ENCODE results near the gene NEURL1B. TPM values are rescaled to one million over a fixed set of nuclear protein-coding genes. Genes with fewer than 3 reads are reported as not detected.

Gene NEURL1B
- total RNA-seq, 2 donors from 2014 or later, result 4.9 to 6.3 TPM

DNA sequence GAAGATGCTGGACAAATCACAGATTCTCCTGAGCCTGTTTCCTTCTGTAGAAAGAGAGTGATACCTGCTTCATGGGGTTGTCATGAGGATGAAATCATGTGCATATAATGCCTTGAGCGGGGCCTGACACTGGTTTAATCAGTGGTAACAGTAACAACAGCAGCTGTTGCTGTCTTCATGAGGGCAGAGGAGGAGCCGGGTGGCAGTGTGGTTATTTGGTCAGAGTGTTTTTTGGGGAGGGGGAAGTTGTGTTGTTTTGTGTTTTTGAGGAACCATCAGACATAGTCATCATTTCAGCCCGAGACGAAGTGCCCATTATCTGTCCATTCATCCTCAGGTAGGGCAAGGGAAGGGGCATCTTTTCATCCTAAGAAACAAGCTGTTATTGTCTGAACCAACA lies 44.0 kb downstream of the NEURL1B start:
- WGBS, 2 experiments (ENCODE audit: insufficient coverage in 1 of 2, insufficient read length in 1 of 2), result 88 to 94% methylated on average over 3 to 4 of the region's 4 CpGs
- no peak overlapping the region for H3K9ac ChIP-seq (ENCODE audit: extremely low read depth, low read length, poor library complexity, severe bottlenecking)

GRCh38 chr5:172686111-172686510 lies 45.0 kb downstream of the NEURL1B start:
- Histone ChIP-seq H3K27me3 (ENCODE audit: control insufficient read depth, insufficient read depth, low read length, poor library complexity, severe bottlenecking) (peaks cover 38% of the 10 kb centered on the region), H3K4me1 (ENCODE audit: control insufficient read depth, insufficient read depth, low read length) (no peaks in the 10 kb centered on the region), H3K4me3 (ENCODE audit: low read length) (no peak overlapping the region), H3K9ac (ENCODE audit: extremely low read depth, low read length, poor library complexity, severe bottlenecking) (no peak overlapping the region), H3K36me3 (ENCODE audit: control insufficient read depth, insufficient read depth, low read length) (no peaks in the 10 kb centered on the region), H3K9me3 (ENCODE audit: control insufficient read depth, low read length) (no peaks in the 10 kb centered on the region), H3K27ac (ENCODE audit: low read depth, low read length) (no peak overlapping the region)
- H3K27ac Mint-ChIP-seq, result no peak overlapping the region
- H3K36me3 Mint-ChIP-seq (ENCODE audit: low read depth), result no peaks in the 10 kb centered on the region
- peaks cover 6% of the 10 kb centered on the region for H3K9me3 Mint-ChIP-seq
- peaks cover 6% of the 10 kb centered on the region for H3K4me1 Mint-ChIP-seq
- no peak for TF ChIP-seq CTCF (conservative IDR thresholded peaks at IDR 0.05)
- no peak overlapping the region for H3K4me3 Mint-ChIP-seq
- WGBS, 2 experiments (ENCODE audit: insufficient coverage in 1 of 2, insufficient read length in 1 of 2), result 95% methylated on average over 10 of the region's 10 CpGs; no CpG with 5 or more reads in 1 of the 2 experiments
- H3K27me3 Mint-ChIP-seq (ENCODE audit: insufficient read depth), result peaks cover 44% of the 10 kb centered on the region
- DNase-seq, result no peak

More for the DNA sequence above, 44.0 kb downstream of the NEURL1B start:
- Histone ChIP-seq H3K27ac (ENCODE audit: low read depth, low read length) (no peak overlapping the region), H3K27me3 (ENCODE audit: control insufficient read depth, insufficient read depth, low read length, poor library complexity, severe bottlenecking) (peaks cover 38% of the 10 kb centered on the region), H3K4me3 (ENCODE audit: low read length) (no peak overlapping the region), H3K9me3 (ENCODE audit: control insufficient read depth, low read length) (no peaks in the 10 kb centered on the region), H3K4me1 (ENCODE audit: control insufficient read depth, insufficient read depth, low read length) (no peaks in the 10 kb centered on the region), H3K36me3 (ENCODE audit: control insufficient read depth, insufficient read depth, low read length) (no peaks in the 10 kb centered on the region)
- no peak for TF ChIP-seq CTCF (conservative IDR thresholded peaks at IDR 0.05)
- H3K4me1 Mint-ChIP-seq, result peaks cover 6% of the 10 kb centered on the region
- H3K9me3 Mint-ChIP-seq, result peaks cover 6% of the 10 kb centered on the region
- H3K27ac Mint-ChIP-seq, result no peak overlapping the region
- H3K27me3 Mint-ChIP-seq (ENCODE audit: insufficient read depth), result peaks cover 44% of the 10 kb centered on the region
- no peaks in the 10 kb centered on the region for H3K36me3 Mint-ChIP-seq (ENCODE audit: low read depth)
- no peak overlapping the region for H3K4me3 Mint-ChIP-seq
- no peak for DNase-seq

DNA sequence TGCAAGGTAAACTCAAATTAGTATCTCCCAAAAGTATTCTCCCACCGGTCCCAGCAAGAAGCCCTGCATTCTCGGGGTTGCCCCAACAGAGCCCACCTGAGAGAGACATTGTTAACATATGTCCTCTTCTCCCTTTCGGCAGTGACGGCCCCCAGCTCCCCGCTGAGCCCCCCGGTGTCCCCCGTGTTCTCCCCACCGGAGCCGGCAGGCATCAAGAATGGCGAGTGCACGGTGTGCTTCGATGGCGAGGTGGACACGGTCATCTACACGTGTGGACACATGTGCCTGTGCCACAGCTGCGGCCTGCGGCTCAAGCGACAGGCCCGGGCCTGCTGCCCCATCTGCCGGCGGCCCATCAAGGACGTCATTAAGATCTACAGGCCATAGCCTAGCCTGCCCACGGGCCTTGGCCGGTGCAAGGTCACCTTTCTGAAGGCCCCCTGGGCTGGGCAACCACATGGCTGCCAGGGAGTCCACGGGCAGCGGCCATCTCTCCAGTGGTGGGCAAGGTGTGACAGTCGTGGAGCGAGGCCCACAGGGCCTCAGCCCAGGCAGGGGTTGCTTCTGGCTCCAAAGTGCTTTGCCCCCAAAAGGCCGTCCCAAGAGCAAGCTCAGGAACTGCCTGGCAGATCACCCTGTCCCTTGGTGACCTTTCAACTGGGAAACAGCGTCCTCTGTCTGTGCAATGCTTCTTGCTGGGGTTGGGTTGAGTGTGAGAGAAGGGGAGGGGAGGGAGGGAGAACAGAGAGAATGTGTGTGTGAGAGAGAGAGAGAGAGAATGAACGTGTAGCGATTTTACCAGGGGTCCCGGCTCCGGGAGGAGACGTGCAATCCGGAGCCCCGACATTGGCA lies 45.7 kb downstream of the NEURL1B start:
- peak; percentile 27 for TF ChIP-seq CTCF (conservative IDR thresholded peaks at IDR 0.05)
- Histone ChIP-seq H3K27ac (ENCODE audit: low read depth, low read length) (no peak overlapping the region), H3K9ac (ENCODE audit: extremely low read depth, low read length, poor library complexity, severe bottlenecking) (no peak overlapping the region), H3K4me3 (ENCODE audit: low read length) (no peak overlapping the region), H3K9me3 (ENCODE audit: control insufficient read depth, low read length) (no peaks in the 10 kb centered on the region), H3K27me3 (ENCODE audit: control insufficient read depth, insufficient read depth, low read length, poor library complexity, severe bottlenecking) (peaks cover 37% of the 10 kb centered on the region), H3K36me3 (ENCODE audit: control insufficient read depth, insufficient read depth, low read length) (no peaks in the 10 kb centered on the region), H3K4me1 (ENCODE audit: control insufficient read depth, insufficient read depth, low read length) (no peaks in the 10 kb centered on the region)
- peaks cover 37% of the 10 kb centered on the region for H3K27me3 Mint-ChIP-seq (ENCODE audit: insufficient read depth)
- H3K27ac Mint-ChIP-seq, result no peak overlapping the region
- H3K9me3 Mint-ChIP-seq, result peaks cover 3% of the 10 kb centered on the region
- H3K4me1 Mint-ChIP-seq, result peaks cover 6% of the 10 kb centered on the region
- H3K36me3 Mint-ChIP-seq (ENCODE audit: low read depth), result no peaks in the 10 kb centered on the region
- peak; percentile 66 for DNase-seq
- WGBS, 2 experiments (ENCODE audit: insufficient coverage in 1 of 2, insufficient read length in 1 of 2), result 94% methylated on average over 21 to 37 of the region's 37 CpGs
- H3K4me3 Mint-ChIP-seq, result no peak overlapping the region

All from endodermal cell (in vitro differentiated cells).